Epithelial cell of proximal tubule (primary cell): ENCODE measurements around the gene SERPINA6. TPM values are rescaled to one million over a fixed set of nuclear protein-coding genes. Genes with fewer than 3 reads are reported as not detected.
"Not testable (repeated sequence)": the region's sequence is repeated elsewhere in the genome, so short reads cannot be mapped to it uniquely, and the experiment has no call there.

Experiments
- DNase-seq: peaks from one replicate; pipeline ENCODE4 v3.0.0-alpha.2; 2011; ENCODE audit warnings: low read depth
- H3K4me3 ChIP-seq: 2 replicates; pipeline ENCODE4 v1.5.1; 2011; ENCODE audit warnings: low read depth, mild to moderate bottlenecking, low read length
- total RNA-seq: library from RNA; depleted of rRNA; stranded (reverse); fragments of >200 nt; gene quantifications from 2 replicates; pipeline ENCODE4 v1.2.3, GENCODE V29; 2015
- TF ChIP-seq, protein P1 (sequence below): conservative IDR thresholded peaks from 2 replicates; pipeline ENCODE4 v1.5.1; 2012; ENCODE audit warnings: low read depth, mild to moderate bottlenecking, low read length

SERPINA6 gene
- total RNA-seq, 1 donor from 2014 or later = 0.81 TPM

DNA sequence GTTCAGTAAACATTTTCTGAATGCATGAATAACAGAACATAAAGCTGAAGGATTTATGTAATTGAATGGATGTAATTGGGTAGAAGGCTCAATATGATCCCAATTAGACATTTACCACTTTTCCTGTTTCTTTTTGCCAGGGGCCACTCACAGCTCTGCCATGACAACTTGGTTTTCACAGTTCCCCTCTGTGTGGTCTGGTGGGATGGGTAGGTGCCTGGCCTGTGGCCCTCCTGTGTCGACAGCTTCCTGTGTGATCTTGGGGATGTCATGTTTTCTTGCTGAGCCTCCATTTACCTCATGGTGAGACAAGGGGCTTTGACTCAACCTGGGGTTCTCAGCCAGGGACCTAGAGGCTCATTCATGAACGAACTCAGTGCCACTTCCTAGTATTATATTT, 17.5 kb downstream of the SERPINA6 start:
- H3K4me3 ChIP-seq = no peak overlapping the region
- TF ChIP-seq, protein P1, sequence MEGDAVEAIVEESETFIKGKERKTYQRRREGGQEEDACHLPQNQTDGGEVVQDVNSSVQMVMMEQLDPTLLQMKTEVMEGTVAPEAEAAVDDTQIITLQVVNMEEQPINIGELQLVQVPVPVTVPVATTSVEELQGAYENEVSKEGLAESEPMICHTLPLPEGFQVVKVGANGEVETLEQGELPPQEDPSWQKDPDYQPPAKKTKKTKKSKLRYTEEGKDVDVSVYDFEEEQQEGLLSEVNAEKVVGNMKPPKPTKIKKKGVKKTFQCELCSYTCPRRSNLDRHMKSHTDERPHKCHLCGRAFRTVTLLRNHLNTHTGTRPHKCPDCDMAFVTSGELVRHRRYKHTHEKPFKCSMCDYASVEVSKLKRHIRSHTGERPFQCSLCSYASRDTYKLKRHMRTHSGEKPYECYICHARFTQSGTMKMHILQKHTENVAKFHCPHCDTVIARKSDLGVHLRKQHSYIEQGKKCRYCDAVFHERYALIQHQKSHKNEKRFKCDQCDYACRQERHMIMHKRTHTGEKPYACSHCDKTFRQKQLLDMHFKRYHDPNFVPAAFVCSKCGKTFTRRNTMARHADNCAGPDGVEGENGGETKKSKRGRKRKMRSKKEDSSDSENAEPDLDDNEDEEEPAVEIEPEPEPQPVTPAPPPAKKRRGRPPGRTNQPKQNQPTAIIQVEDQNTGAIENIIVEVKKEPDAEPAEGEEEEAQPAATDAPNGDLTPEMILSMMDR = no peak
- no peak for DNase-seq

GRCh38 chr14:94304243-94304642, 18.9 kb downstream of the SERPINA6 start:
- DNase-seq = no peak

GRCh38 chr14:94303111-94303510, 20.0 kb downstream of the SERPINA6 start:
- TF ChIP-seq, protein P1 = no peak

More at GRCh38 chr14:94304243-94304642, 18.9 kb downstream of the SERPINA6 start:
- TF ChIP-seq, protein P1 = no peak
- H3K4me3 ChIP-seq = no peak overlapping the region

GRCh38 chr14:94298130-94298529, 25.0 kb downstream of the SERPINA6 start:
- no peak for DNase-seq
- TF ChIP-seq, protein P1 = no peak
- no peak overlapping the region for H3K4me3 ChIP-seq

More at GRCh38 chr14:94303111-94303510, 20.0 kb downstream of the SERPINA6 start:
- no peak overlapping the region for H3K4me3 ChIP-seq
- DNase-seq = no peak

- H3K4me3 ChIP-seq, DNase-seq: not testable (repeated sequence)
Measured at GRCh38 chr14:94296181-94296545, 27.0 kb downstream of the SERPINA6 start.

- H3K4me3 ChIP-seq = no peak overlapping the region
- DNase-seq = no peak
- TF ChIP-seq, protein P1 = no peak
Measured at GRCh38 chr14:94295360-94296180, 27.6 kb downstream of the SERPINA6 start.

DNA sequence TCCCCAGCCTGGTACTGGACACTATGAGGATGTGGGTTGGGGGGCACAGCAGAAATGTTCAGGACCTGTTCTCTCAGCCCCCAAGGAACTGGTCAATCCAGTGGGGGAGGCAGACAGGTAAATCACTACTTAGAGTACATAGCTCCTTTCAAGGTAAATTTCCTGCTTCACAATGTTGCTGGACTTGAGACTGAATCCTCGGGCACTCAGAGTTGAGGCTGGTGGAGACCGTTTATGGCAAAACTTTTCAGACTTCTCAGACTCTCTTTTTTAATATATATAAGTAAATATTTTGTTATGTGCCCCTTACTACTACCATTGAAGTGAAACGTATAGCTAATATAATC, 29.6 kb downstream of the SERPINA6 start:
- no peak for DNase-seq
- TF ChIP-seq, protein P1 = no peak
- H3K4me3 ChIP-seq = no peak overlapping the region
